Astrocyte (in vitro differentiated cells and primary cell): ENCODE measurements around the gene MCMBP. TPM values are rescaled to one million over a fixed set of nuclear protein-coding genes. Genes with fewer than 3 reads are reported as not detected.
A peak's percentile ranks its signal among the peaks of the same experiment; 100 is the strongest.

Experiments used
- DNase-seq: peaks from one replicate; pipeline ENCODE4 v3.0.0-alpha.2; 2010; ENCODE audit warnings: low read depth
- FAIRE-seq: peaks from 2 replicates; lab custom pipeline; 2011; peaks lifted over from hg19 to GRCh38; lab: Jason Lieb, UNC
- H2AFZ ChIP-seq: 2 replicates; pipeline ENCODE4 v1.6.0; 2012; ENCODE audit warnings: low read depth, low read length, inconsistent platforms
- H3K27ac ChIP-seq: 2 replicates; pipeline ENCODE4 v1.5.1; 2011; ENCODE audit warnings: low read depth, low read length, inconsistent platforms
- H3K27me3 ChIP-seq: 2 replicates; pipeline ENCODE4 v1.6.0; 2011; ENCODE audit warnings: low read length, inconsistent platforms; ENCODE audit not compliant: insufficient read depth
- H3K36me3 ChIP-seq: 2 replicates; pipeline ENCODE4 v1.5.1; 2011; ENCODE audit warnings: low read length, inconsistent platforms; ENCODE audit not compliant: insufficient read depth
- H3K4me1 ChIP-seq: 2 replicates; pipeline ENCODE4 v1.5.1; 2011; ENCODE audit warnings: low read length, inconsistent platforms; ENCODE audit not compliant: insufficient read depth
- H3K4me2 ChIP-seq: 2 replicates; pipeline ENCODE4 v1.6.0; 2012; ENCODE audit warnings: low read length, inconsistent platforms
- H3K4me3 ChIP-seq: 2 replicates; pipeline ENCODE4 v1.5.1; 2011; ENCODE audit warnings: low read depth, mild to moderate bottlenecking, low read length, inconsistent platforms; ENCODE audit not compliant: insufficient read depth
- H3K79me2 ChIP-seq: 2 replicates; pipeline ENCODE4 v1.6.0; 2012; ENCODE audit warnings: mild to moderate bottlenecking, low read length, inconsistent platforms; ENCODE audit not compliant: insufficient read depth
- H3K9ac ChIP-seq: 2 replicates; pipeline ENCODE4 v1.6.0; 2012; ENCODE audit warnings: mild to moderate bottlenecking, low read length, inconsistent platforms
- H3K9me3 ChIP-seq: 2 replicates; pipeline ENCODE4 v1.5.1; 2012; ENCODE audit warnings: low read depth, mild to moderate bottlenecking, low read length, inconsistent platforms; ENCODE audit not compliant: insufficient read depth
- H4K20me1 ChIP-seq: 2 replicates; pipeline ENCODE4 v1.6.0; 2012; ENCODE audit warnings: low read length, inconsistent platforms; ENCODE audit not compliant: insufficient read depth
- H3K27ac Mint-ChIP-seq: one replicate; pipeline ENCODE4 v1.8.0; 2021; ENCODE audit warnings: mild to moderate bottlenecking, mixed read lengths; ENCODE audit not compliant: unreplicated experiment
- H3K27me3 Mint-ChIP-seq: one replicate; pipeline ENCODE4 v1.8.0; 2021; ENCODE audit warnings: low read depth, mixed read lengths; ENCODE audit not compliant: unreplicated experiment
- H3K36me3 Mint-ChIP-seq: one replicate; pipeline ENCODE4 v1.8.0; 2021; ENCODE audit warnings: low read depth, mixed read lengths; ENCODE audit not compliant: unreplicated experiment
- H3K4me1 Mint-ChIP-seq: one replicate; pipeline ENCODE4 v1.8.0; 2021; ENCODE audit warnings: low read depth, mixed read lengths; ENCODE audit not compliant: unreplicated experiment
- H3K4me3 Mint-ChIP-seq: one replicate; pipeline ENCODE4 v1.8.0; 2021; ENCODE audit warnings: mild to moderate bottlenecking, moderate library complexity, mixed read lengths; ENCODE audit not compliant: unreplicated experiment
- H3K9me3 Mint-ChIP-seq: one replicate; pipeline ENCODE4 v1.8.0; 2021; ENCODE audit warnings: mild to moderate bottlenecking, mixed read lengths; ENCODE audit not compliant: unreplicated experiment
- EZH2 ChIP-seq: IDR thresholded peaks from 2 replicates; pipeline ENCODE4 v1.6.1; 2012; ENCODE audit warnings: mild to moderate bottlenecking, low read length, inconsistent platforms; ENCODE audit not compliant: insufficient read depth
- total RNA-seq: library from RNA; stranded (reverse); gene quantifications from 2 replicates; pipeline ENCODE4 v1.2.1, GENCODE V29; 2021
- TF ChIP-seq, protein P1 (sequence below): IDR thresholded peaks from 2 replicates; pipeline ENCODE4 v1.5.1; 2011; ENCODE audit warnings: low read depth, mild to moderate bottlenecking, inconsistent platforms, low read length, moderate library complexity; ENCODE audit not compliant: insufficient read depth

MCMBP gene
- total RNA-seq, 1 donor from 2014 or later, result 40.9 TPM

DNA sequence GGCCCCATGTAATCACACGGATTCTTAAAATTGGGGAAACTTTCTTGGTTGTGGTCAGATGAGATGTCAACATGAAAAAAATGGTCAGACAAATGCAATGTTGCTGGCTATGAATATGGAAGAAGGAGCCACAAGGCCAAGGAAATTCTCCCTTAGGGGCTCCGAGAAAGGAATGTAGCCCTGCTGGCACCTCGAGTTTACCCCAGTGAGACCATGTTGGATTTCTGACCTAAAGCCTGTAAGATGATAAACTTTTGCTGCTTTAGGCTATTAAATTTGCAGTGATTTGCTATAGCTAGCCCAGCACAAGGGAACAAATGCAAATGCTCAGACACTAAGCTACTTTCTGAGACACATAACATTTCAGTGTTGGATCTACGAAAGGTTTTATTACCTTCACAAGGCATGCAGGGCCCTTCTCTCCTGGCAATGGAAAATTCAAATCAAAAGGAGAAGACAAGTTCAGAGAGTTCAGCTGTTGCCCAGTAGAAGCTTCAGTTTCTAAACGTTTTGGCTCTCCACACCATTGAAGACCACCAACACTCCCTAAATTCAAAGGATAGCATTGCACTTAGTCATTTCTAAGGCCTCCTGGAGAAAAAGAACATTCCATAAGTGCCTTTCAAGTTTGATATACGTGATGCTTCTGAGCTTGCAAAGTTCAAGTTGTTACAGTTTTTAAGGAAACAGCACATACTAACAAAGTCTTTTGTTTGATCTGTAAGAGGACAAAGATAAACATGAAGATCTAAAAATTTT lies 23.4 kb downstream of the MCMBP start:
- Histone ChIP-seq H3K9me3 (no peaks in the 10 kb centered on the region), H3K27me3 (no peaks in the 10 kb centered on the region), H3K79me2 (peaks cover 4% of the 10 kb centered on the region), H2AFZ (no peak overlapping the region), H3K9ac (peak overlapping the region; percentile 53), H4K20me1 (no peaks in the 10 kb centered on the region), H3K36me3 (peaks cover 51% of the 10 kb centered on the region), H3K4me2 (peak overlapping the region; percentile 59), H3K4me3 (no peak overlapping the region), H3K27ac (peak overlapping the region; percentile 76), H3K4me1 (peaks cover 16% of the 10 kb centered on the region)
- Mint-ChIP-seq H3K36me3 (peaks cover 19% of the 10 kb centered on the region), H3K9me3 (no peaks in the 10 kb centered on the region), H3K4me1 (peaks cover 17% of the 10 kb centered on the region), H3K4me3 (peak overlapping the region; percentile 68), H3K27ac (peak overlapping the region; percentile 82), H3K27me3 (no peaks in the 10 kb centered on the region)
- TF ChIP-seq, protein P1, sequence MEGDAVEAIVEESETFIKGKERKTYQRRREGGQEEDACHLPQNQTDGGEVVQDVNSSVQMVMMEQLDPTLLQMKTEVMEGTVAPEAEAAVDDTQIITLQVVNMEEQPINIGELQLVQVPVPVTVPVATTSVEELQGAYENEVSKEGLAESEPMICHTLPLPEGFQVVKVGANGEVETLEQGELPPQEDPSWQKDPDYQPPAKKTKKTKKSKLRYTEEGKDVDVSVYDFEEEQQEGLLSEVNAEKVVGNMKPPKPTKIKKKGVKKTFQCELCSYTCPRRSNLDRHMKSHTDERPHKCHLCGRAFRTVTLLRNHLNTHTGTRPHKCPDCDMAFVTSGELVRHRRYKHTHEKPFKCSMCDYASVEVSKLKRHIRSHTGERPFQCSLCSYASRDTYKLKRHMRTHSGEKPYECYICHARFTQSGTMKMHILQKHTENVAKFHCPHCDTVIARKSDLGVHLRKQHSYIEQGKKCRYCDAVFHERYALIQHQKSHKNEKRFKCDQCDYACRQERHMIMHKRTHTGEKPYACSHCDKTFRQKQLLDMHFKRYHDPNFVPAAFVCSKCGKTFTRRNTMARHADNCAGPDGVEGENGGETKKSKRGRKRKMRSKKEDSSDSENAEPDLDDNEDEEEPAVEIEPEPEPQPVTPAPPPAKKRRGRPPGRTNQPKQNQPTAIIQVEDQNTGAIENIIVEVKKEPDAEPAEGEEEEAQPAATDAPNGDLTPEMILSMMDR, result no peak
- TF ChIP-seq EZH2, result no peak
- peak; percentile 88 for DNase-seq
- peak; percentile 96 for FAIRE-seq

DNA sequence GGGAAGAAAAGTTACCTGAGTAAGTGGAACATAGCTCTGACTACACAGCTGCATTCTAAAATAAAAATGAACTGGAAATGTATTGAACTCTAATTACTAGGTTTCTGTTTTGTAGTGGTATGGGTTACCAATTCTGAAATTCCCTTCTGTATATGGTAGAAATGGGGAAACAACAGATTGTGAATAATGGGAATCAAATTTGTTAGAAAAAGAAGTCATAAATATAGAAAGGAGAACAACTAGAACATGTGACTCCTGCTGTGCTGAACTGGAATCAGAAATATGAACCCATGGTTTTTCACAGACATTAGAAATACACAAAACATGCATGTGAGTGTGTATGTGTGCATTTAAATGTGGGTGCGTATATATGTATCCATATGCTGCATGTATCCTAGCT lies 27.0 kb downstream of the MCMBP start:
- FAIRE-seq (no peak), DNase-seq (no peak)
- Histone ChIP-seq H3K4me2 (no peak overlapping the region), H3K36me3 (peaks cover 56% of the 10 kb centered on the region), H2AFZ (no peak overlapping the region), H3K9ac (no peak overlapping the region), H3K4me1 (peaks cover 16% of the 10 kb centered on the region), H3K27ac (no peak overlapping the region), H3K9me3 (no peaks in the 10 kb centered on the region), H3K4me3 (no peak overlapping the region), H3K79me2 (no peaks in the 10 kb centered on the region), H3K27me3 (no peaks in the 10 kb centered on the region), H4K20me1 (no peaks in the 10 kb centered on the region)
- Mint-ChIP-seq H3K9me3 (no peaks in the 10 kb centered on the region), H3K36me3 (peaks cover 29% of the 10 kb centered on the region), H3K4me3 (no peak overlapping the region), H3K4me1 (peaks cover 17% of the 10 kb centered on the region), H3K27me3 (no peaks in the 10 kb centered on the region), H3K27ac (no peak overlapping the region)
- no peak for TF ChIP-seq EZH2
- TF ChIP-seq, protein P1, result no peak

DNA sequence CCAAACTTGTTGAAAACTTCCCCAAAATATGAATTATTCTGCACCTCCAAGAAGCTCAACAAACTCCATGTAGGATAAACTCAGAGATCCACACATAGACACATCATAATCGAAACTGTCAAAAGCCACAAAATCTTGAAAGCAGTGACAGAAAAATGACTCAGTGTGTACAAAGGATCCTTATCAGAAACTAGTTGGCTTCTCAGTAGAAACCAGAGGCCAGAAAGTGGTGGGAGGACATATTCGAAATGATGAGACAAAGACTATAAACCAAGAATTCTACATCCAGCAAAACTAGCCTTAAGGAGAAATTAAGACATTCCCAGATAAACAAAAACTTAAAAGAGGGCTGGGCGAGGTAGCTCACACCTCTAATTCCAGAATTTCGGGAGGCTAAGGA lies 38.5 kb downstream of the MCMBP start:
- peaks cover 35% of the 10 kb centered on the region for H3K36me3 Mint-ChIP-seq
- Histone ChIP-seq H3K36me3 (peaks cover 54% of the 10 kb centered on the region), H3K27ac (no peak overlapping the region)

More for the DNA sequence above, 38.5 kb downstream of the MCMBP start:
- H3K9me3 Mint-ChIP-seq, result no peaks in the 10 kb centered on the region
- H4K20me1 ChIP-seq, result no peaks in the 10 kb centered on the region
- no peak overlapping the region for H3K4me3 ChIP-seq
- no peaks in the 10 kb centered on the region for H3K9me3 ChIP-seq
- TF ChIP-seq, protein P1, result no peak
- TF ChIP-seq EZH2, result no peak
- no peaks in the 10 kb centered on the region for H3K4me1 ChIP-seq
- no peak for FAIRE-seq
- no peak overlapping the region for H3K27ac Mint-ChIP-seq
- peaks cover 4% of the 10 kb centered on the region for H3K4me1 Mint-ChIP-seq
- H3K27me3 Mint-ChIP-seq, result no peaks in the 10 kb centered on the region
- H3K9ac ChIP-seq, result no peak overlapping the region
- no peaks in the 10 kb centered on the region for H3K79me2 ChIP-seq
- DNase-seq, result no peak
- H3K4me3 Mint-ChIP-seq, result no peak overlapping the region
- H3K27me3 ChIP-seq, result no peaks in the 10 kb centered on the region
- H2AFZ ChIP-seq, result no peak overlapping the region
- no peak overlapping the region for H3K4me2 ChIP-seq
